K562 (cell line): ENCODE data around the gene DRAXIN. TPM values are rescaled to one million over a fixed set of nuclear protein-coding genes. Genes with fewer than 3 reads are reported as not detected.
A peak's percentile ranks its signal among the peaks of the same experiment; 100 is the strongest.

Experiments
- FIP1L1 ChIP-seq: fragments of 200-400 bp; formaldehyde crosslinking; IDR thresholded peaks from 2 replicates; pipeline ENCODE4 v1.6.1; 2018; ENCODE audit warnings: mild to moderate bottlenecking, low read depth, low read length; ENCODE audit not compliant: poor library complexity, severe bottlenecking
- HEY1 ChIP-seq: fragments of 250-450 bp; sonication (Bioruptor Pico); IDR thresholded peaks from 2 replicates; pipeline ENCODE4 v1.5.0; 2020; ENCODE audit warnings: mild to moderate bottlenecking, moderate library complexity, borderline replicate concordance
- IRF1 ChIP-seq: sonication (generic); formaldehyde crosslinking; IDR thresholded peaks from 2 replicates; pipeline ENCODE4 v1.8.0; 2022; ENCODE audit warnings: missing genetic modification reagents, mild to moderate bottlenecking, borderline replicate concordance
- KLF13 ChIP-seq: fragments of 450-650 bp; IDR thresholded peaks from 2 replicates; pipeline ENCODE4 v1.6.1; 2016; ENCODE audit warnings: missing genetic modification characterization, low read depth, mild to moderate bottlenecking, missing compliant biosample characterization, moderate library complexity, borderline replicate concordance
- MAFK ChIP-seq: IDR thresholded peaks from 2 replicates; pipeline ENCODE4 v1.6.1; 2011; ENCODE audit warnings: low read length, improper control_type of control experiment
- MAZ ChIP-seq, 2 experiments: fragments of 450-650 bp in 1 of 2; sonication (generic) in 1 of 2; formaldehyde crosslinking; IDR thresholded peaks in 1 of 2; conservative IDR thresholded peaks in 1 of 2; 2 replicates each; pipeline versions ENCODE4 v1.4.0 to v1.5.0; 2020; ENCODE audit warnings: mild to moderate bottlenecking in 1 of 2, missing genetic modification reagents in 1 of 2
- MITF ChIP-seq: IDR thresholded peaks from 2 replicates; pipeline ENCODE4 v1.6.1; 2014; ENCODE audit warnings: antibody characterized with exemption
- MLX ChIP-seq, 2 experiments: fragments of 450-650 bp in 1 of 2; sonication (generic) in 1 of 2; formaldehyde crosslinking; conservative IDR thresholded peaks; 2 replicates each; pipeline versions ENCODE4 v1.4.0 to v1.8.1; 2020 to 2022; ENCODE audit warnings: mild to moderate bottlenecking in 1 of 2, missing genetic modification reagents in 1 of 2
- NBN ChIP-seq: fragments of 450-650 bp; IDR thresholded peaks from 2 replicates; pipeline ENCODE4 v1.6.1; 2016; ENCODE audit warnings: low read depth, mild to moderate bottlenecking
- NELFE ChIP-seq: IDR thresholded peaks from 2 replicates; pipeline ENCODE4 v1.6.1; 2011; ENCODE audit warnings: mild to moderate bottlenecking; ENCODE audit not compliant: insufficient read depth, insufficient read length
- NR1H2 ChIP-seq: sonication (generic); formaldehyde crosslinking; IDR thresholded peaks from 2 replicates; pipeline ENCODE4 v1.4.0; 2020; ENCODE audit warnings: mild to moderate bottlenecking, missing genetic modification reagents
- POLR2B ChIP-seq: fragments of 450-650 bp; IDR thresholded peaks from 2 replicates; pipeline ENCODE4 v1.6.1; 2018; ENCODE audit warnings: low read depth; ENCODE audit not compliant: partially characterized antibody
- STAT6 ChIP-seq: sonication (generic); formaldehyde crosslinking; IDR thresholded peaks from 2 replicates; pipeline ENCODE4 v1.8.1; 2023; ENCODE audit warnings: mild to moderate bottlenecking, missing genetic modification reagents
- SUPT5H ChIP-seq: fragments of 450-650 bp; IDR thresholded peaks from 2 replicates; pipeline ENCODE4 v1.6.1; 2016
- U2AF1 ChIP-seq: fragments of 200-400 bp; formaldehyde crosslinking; optimal IDR thresholded peaks from 2 replicates; pipeline ENCODE3; 2017; ENCODE audit warnings: mild to moderate bottlenecking, low read depth, low read length, moderate library complexity
- WHSC1 ChIP-seq: IDR thresholded peaks from one replicate; pipeline ENCODE4 v1.6.1; 2012; ENCODE audit warnings: low read length, control low read depth, inconsistent platforms
- ZBTB1 ChIP-seq: sonication (generic); formaldehyde crosslinking; IDR thresholded peaks from 2 replicates; pipeline ENCODE4 v1.8.1; 2023; ENCODE audit warnings: missing genetic modification reagents, low read depth, mild to moderate bottlenecking, borderline replicate concordance
- ZBTB9 ChIP-seq: fragments of 450-650 bp; formaldehyde crosslinking; IDR thresholded peaks from 2 replicates; pipeline ENCODE4 v1.4.0; 2020; ENCODE audit warnings: mild to moderate bottlenecking, moderate library complexity
- ZC3H4 ChIP-seq: sonication (generic); formaldehyde crosslinking; IDR thresholded peaks from 2 replicates; pipeline ENCODE4 v1.9.0; 2021; ENCODE audit warnings: missing genetic modification reagents, borderline replicate concordance
- ZC3H8 ChIP-seq: fragments of 450-650 bp; IDR thresholded peaks from 2 replicates; pipeline ENCODE4 v1.6.1; 2017
- ZKSCAN3 ChIP-seq: fragments of 250-450 bp; sonication (Bioruptor Pico); IDR thresholded peaks from 2 replicates; pipeline ENCODE4 v1.4.0; 2020
- ZNF589 ChIP-seq: fragments of 200-800 bp; sonication (Bioruptor generic); IDR thresholded peaks from 2 replicates; pipeline ENCODE4 v1.6.1; 2016; ENCODE audit warnings: low read depth, missing genetic modification characterization, missing compliant biosample characterization
- polyA plus RNA-seq, 8 experiments: library from polyadenylated mRNA; depleted of rRNA in 4 of 8; stranded (reverse) in 5 of 8; unstranded in 3 of 8; fragments of >200 nt; fragmentation: Nextera tagmentation in 2 of 8; fragmentation: Illumina TruSeq in 1 of 8; extraction: Ambion mirVana in 2 of 8; extraction: Trizol in 1 of 8; gene quantifications; 2 replicates each; pipeline versions ENCODE4 v1.2.1 to v1.2.3, GENCODE V29; 2011 to 2014; ENCODE audit warnings: inconsistent platforms in 1 of 8, missing spikeins in 1 of 8
- total RNA-seq, 7 experiments: library from RNA; depleted of rRNA in 6 of 7; stranded (reverse); fragments of >200 nt in 6 of 7; fragmentation: Illumina TruSeq in 2 of 7; extraction: Trizol in 2 of 7; gene quantifications; 2 replicates each; pipeline versions ENCODE4 v1.2.1 to v1.2.3, GENCODE V29; 2011 to 2021; ENCODE audit warnings: low replicate concordance in 1 of 7

The DRAXIN gene
- total and polyA plus RNA-seq, 9 of the 15 experiments (the other 6 are each of a cell fraction or from before 2014, with no cell fraction given): 0.01 to 0.04 (median 0.01) TPM; not detected in 6

GRCh38 chr1:11650331-11650991, 41.0 kb upstream of the DRAXIN start (continued):
- TF ChIP-seq IRF1 (CRISPR knock-in tag) (no peak), MAZ (CRISPR knock-in tag; conservative IDR thresholded peaks at IDR 0.05 in 1 of 2, IDR thresholded peaks at IDR 0.05 in 1 of 2) (peak; percentile 87 to 97), MITF (no peak), NELFE (no peak), POLR2B (no peak), U2AF1 (no peak), HEY1 (CRISPR knock-in tag) (no peak), STAT6 (CRISPR knock-in tag) (no peak), MAFK (0 out of 2 replicates have a peak, but pooled peaks have one; percentile 18), KLF13 (tag) (peak; percentile 58; the same call in 1 of the 2 replicates), MLX (CRISPR knock-in tag; conservative IDR thresholded peaks at IDR 0.05) (no peak), SUPT5H (no peak), ZKSCAN3 (CRISPR knock-in tag) (no peak), FIP1L1 (no peak), ZC3H8 (no peak), WHSC1 (no peak), ZBTB1 (CRISPR knock-in tag) (no peak), NR1H2 (peak; percentile 81; the same call in 1 of the 2 replicates), ZNF589 (CRISPR knock-in tag) (no peak), NBN (no peak), ZC3H4 (no peak), ZBTB9 (CRISPR knock-in tag) (peak; percentile 67; the same call in 1 of the 2 replicates)
